HepG2 (cell line): ENCODE results near the gene BRK1. TPM values are rescaled to one million over a fixed set of nuclear protein-coding genes. Genes with fewer than 3 reads are reported as not detected.

Experiments
- ATAC-seq: fragments of 200-7000 bp; cut with Tn5 transposase; 3 replicates; pipeline ENCODE4 v1.9.1; 2020; ENCODE audit warnings: mild to moderate bottlenecking, moderate library complexity
- BruUV-seq: library from RNA; stranded (reverse); fragments of 400-500 nt; replicated peaks from 2 replicates; lab custom pipeline; 2021; lab: Mats Ljungman, UMichigan
- CTCF ChIA-PET: fragments of 300-600 bp; formaldehyde crosslinking; extraction: SDS; loops from one replicate; lab custom pipeline; 2021; ENCODE audit warnings: low total read pairs, inconsistent platforms, low intra/inter-chr PET ratio; lab: Yijun Ruan, JAX
- POLR2A ChIA-PET: fragments of 350-600 bp; sonication (Branson Sonifier 250); formaldehyde crosslinking; loops from one replicate; lab custom pipeline; 2020; ENCODE audit warnings: antibody characterized with exemption, inconsistent platforms; lab: Yijun Ruan, JAX
- DNase-seq: peaks from one replicate; pipeline ENCODE4 v3.0.0-alpha.2; 2015; ENCODE audit warnings: low spot score
- FAIRE-seq: peaks from 3 replicates; lab custom pipeline; 2011; peaks lifted over from hg19 to GRCh38; lab: Jason Lieb, UNC
- H2AFZ ChIP-seq: one replicate; pipeline ENCODE4 v1.6.1; 2011; ENCODE audit warnings: low read length, inconsistent platforms
- H3K27ac ChIP-seq: fragments of 300-600 bp; 3 replicates; pipeline ENCODE4 v1.8.0; 2011; ENCODE audit warnings: mixed run types, mild to moderate bottlenecking, mixed read lengths, low read length, inconsistent platforms; ENCODE audit not compliant: insufficient read depth; ENCODE audit errors: extremely low read length
- H3K27me3 ChIP-seq, 2 experiments: fragments of 200-600 bp in 1 of 2; 2 replicates in 1 of 2; 3 replicates in 1 of 2; pipeline versions ENCODE4 v1.6.0 to v1.8.0; 2011; ENCODE audit warnings: low read length in 2 of 2, mild to moderate bottlenecking in 2 of 2, moderate library complexity in 2 of 2, inconsistent platforms in 1 of 2; ENCODE audit not compliant: insufficient read depth in 2 of 2, control insufficient read depth in 1 of 2
- H3K36me3 ChIP-seq, 2 experiments: fragments of 200-600 bp in 1 of 2; replicated peaks in 1 of 2; 2 replicates in 1 of 2; 3 replicates in 1 of 2; pipeline versions ENCODE4 v1.5.1 to v1.8.0; 2011; ENCODE audit warnings: low read length in 2 of 2, inconsistent platforms in 1 of 2; ENCODE audit not compliant: insufficient read depth in 2 of 2, control insufficient read depth in 1 of 2
- H3K4me1 ChIP-seq: 2 replicates; pipeline ENCODE4 v1.5.1; 2012; ENCODE audit warnings: low read length, inconsistent platforms; ENCODE audit not compliant: insufficient read depth
- H3K4me2 ChIP-seq: 2 replicates; pipeline ENCODE4 v1.6.0; 2011; ENCODE audit warnings: low read depth, low read length, inconsistent platforms
- H3K4me3 ChIP-seq, 3 experiments: fragments of 200-600 bp in 1 of 3; sonication (generic), shearing (Covaris generic) in 1 of 3; replicated peaks in 1 of 3; 2 replicates each; pipeline ENCODE4 v1.5.1; 2011 to 2016; ENCODE audit warnings: low read length in 3 of 3, inconsistent platforms in 2 of 3, low read depth in 2 of 3, mild to moderate bottlenecking in 2 of 3, control low read depth in 1 of 3, mixed read lengths in 1 of 3; ENCODE audit not compliant: insufficient read depth in 1 of 3
- H3K79me2 ChIP-seq: one replicate; pipeline ENCODE4 v1.6.1; 2011; ENCODE audit warnings: low read length, inconsistent platforms; ENCODE audit not compliant: insufficient read depth
- H3K9ac ChIP-seq: 2 replicates; pipeline ENCODE4 v1.6.0; 2011; ENCODE audit warnings: mild to moderate bottlenecking, low read depth, low read length, inconsistent platforms; ENCODE audit not compliant: insufficient read depth
- H3K9me3 ChIP-seq: 2 replicates; pipeline ENCODE4 v1.5.1; 2012; ENCODE audit warnings: mild to moderate bottlenecking, low read length
- H4K20me1 ChIP-seq: 2 replicates; pipeline ENCODE4 v1.6.0; 2011; ENCODE audit warnings: inconsistent platforms, mild to moderate bottlenecking, low read length, moderate library complexity; ENCODE audit not compliant: insufficient read depth
- ARNTL ChIP-seq: sonication (generic); formaldehyde crosslinking; IDR thresholded peaks from 2 replicates; pipeline ENCODE4 v1.4.0; 2020; ENCODE audit warnings: mild to moderate bottlenecking, missing genetic modification reagents
- GZF1 ChIP-seq: sonication (generic); formaldehyde crosslinking; IDR thresholded peaks from 2 replicates; pipeline ENCODE4 v1.5.1; 2020; ENCODE audit warnings: mild to moderate bottlenecking, missing genetic modification reagents
- PHF5A ChIP-seq: IDR thresholded peaks from one replicate; pipeline ENCODE4 v1.6.1; 2018; ENCODE audit warnings: low read depth, missing genetic modification reagents; ENCODE audit not compliant: unreplicated experiment
- POLR2G ChIP-seq: fragments of 200-400 bp; formaldehyde crosslinking; IDR thresholded peaks from 2 replicates; pipeline ENCODE4 v1.6.1; 2018; ENCODE audit warnings: mild to moderate bottlenecking, low read depth, low read length, moderate library complexity
- SRSF9 ChIP-seq: fragments of 200-400 bp; formaldehyde crosslinking; IDR thresholded peaks from 2 replicates; pipeline ENCODE4 v1.6.1; 2018; ENCODE audit warnings: borderline replicate concordance, mild to moderate bottlenecking, low read depth, low read length; ENCODE audit not compliant: insufficient read depth, poor library complexity, severe bottlenecking
- SRY ChIP-seq: sonication (generic); formaldehyde crosslinking; IDR thresholded peaks from 2 replicates; pipeline ENCODE4 v1.8.0; 2022; ENCODE audit warnings: mild to moderate bottlenecking, missing genetic modification reagents
- ZKSCAN1 ChIP-seq: fragments of 150-350 bp; IDR thresholded peaks from 2 replicates; pipeline ENCODE4 v1.6.1; 2014; ENCODE audit warnings: low read length
- ZNF253 ChIP-seq: sonication (generic); formaldehyde crosslinking; IDR thresholded peaks from 2 replicates; pipeline ENCODE4 v1.8.0; 2022; ENCODE audit warnings: mild to moderate bottlenecking, missing genetic modification reagents, borderline replicate concordance
- ZNF564 ChIP-seq: sonication (generic); formaldehyde crosslinking; IDR thresholded peaks from 2 replicates; pipeline ENCODE4 v1.8.1; 2023; ENCODE audit warnings: mild to moderate bottlenecking, missing genetic modification reagents
- WGBS: methylation state at CpG from one replicate; pipeline ENCODE4 v1.1.6; 2017; ENCODE audit warnings: low lambda C conversion rate; 5-methylcytosine and 5-hydroxymethylcytosine counted together
- in situ Hi-C: cut with HindIII; loops from 2 replicates; pipeline ENCODE4 v1.10.0; 2017; ENCODE audit warnings: low pct_unique_long_range_greater_than_20kb; ENCODE audit not compliant: extremely low pct_ligation_motif_present
- intact Hi-C: fragments of 100-400 bp; cut with micrococcal nuclease; formaldehyde crosslinking; loops from one replicate; pipeline ENCODE4 v1.10.0; 2022; ENCODE audit not compliant: unreplicated experiment
- polyA plus RNA-seq, 8 experiments: library from polyadenylated mRNA; depleted of rRNA in 3 of 8; stranded (reverse) in 7 of 8; unstranded in 1 of 8; fragments of >200 nt; fragmentation: Illumina TruSeq in 4 of 8; extraction: Trizol in 4 of 8; gene quantifications; 2 replicates each; pipeline versions ENCODE4 v1.2.1 to v1.2.3, GENCODE V29; 2011 to 2016; ENCODE audit warnings: low read depth in 4 of 8, missing spikeins in 1 of 8, mixed read lengths in 1 of 8; ENCODE audit not compliant: insufficient read depth in 1 of 8
- total RNA-seq, 5 experiments: library from RNA; depleted of rRNA; stranded (reverse); fragments of >200 nt; fragmentation: Illumina TruSeq; extraction: Trizol; gene quantifications; 2 replicates each; pipeline ENCODE4 v1.2.3, GENCODE V29; 2016; ENCODE audit warnings: low read depth in 1 of 5
- TF ChIP-seq, protein P1 (sequence below): sonication (generic); formaldehyde crosslinking; IDR thresholded peaks from 2 replicates; pipeline ENCODE4 v1.8.0; 2022; ENCODE audit warnings: missing genetic modification reagents, mild to moderate bottlenecking, borderline replicate concordance
- TF ChIP-seq, protein P2 (sequence below): sonication (generic); formaldehyde crosslinking; IDR thresholded peaks from 2 replicates; pipeline ENCODE4 v1.5.1; 2020; ENCODE audit warnings: mild to moderate bottlenecking, missing genetic modification reagents, borderline replicate concordance

The BRK1 gene
- total and polyA plus RNA-seq, 2 of the 13 experiments (the other 11 are each of a cell fraction or from before 2014, with no cell fraction given), result 118 to 155 TPM

DNA sequence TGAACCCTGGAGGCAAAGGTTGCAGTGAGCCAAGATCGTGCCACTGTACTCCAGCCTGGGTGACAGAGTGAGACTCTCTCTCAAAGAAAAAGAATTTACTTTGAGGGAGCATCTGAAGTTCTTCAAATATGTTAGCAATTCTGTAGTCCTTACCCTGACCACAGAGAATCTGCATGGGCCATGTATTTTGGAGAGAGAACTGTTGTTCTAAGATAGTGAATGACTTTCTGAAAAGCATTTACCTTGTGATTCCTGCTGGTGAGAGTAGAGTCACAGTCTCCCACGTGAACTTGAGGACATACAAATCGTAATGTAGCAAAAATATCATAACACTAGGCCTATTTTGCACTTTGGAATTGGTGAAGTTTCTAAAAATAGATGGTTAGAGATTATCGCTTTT is 3.9 kb downstream of the BRK1 start:
- CTCF ChIA-PET, result no interaction called here
- Histone ChIP-seq H3K36me3 (peaks cover 0 to 10% of the 10 kb centered on the region in 2 experiments; a peak in 2 of 5 replicates), H2AFZ (no peak overlapping the region), H4K20me1 (peaks cover 5% of the 10 kb centered on the region; the same call in 1 of the 2 replicates), H3K79me2 (peaks cover 56% of the 10 kb centered on the region), H3K27me3 (no peaks in the 10 kb centered on the region; a peak in 1 of 5 replicates), H3K4me2 (no peak overlapping the region), H3K9me3 (no peaks in the 10 kb centered on the region), H3K9ac (no peak overlapping the region), H3K27ac (no peak overlapping the region), H3K4me3 (no peak overlapping the region), H3K4me1 (peaks cover 33% of the 10 kb centered on the region)
- BruUV-seq, result no TSS peak
- TF ChIP-seq, protein P1, sequence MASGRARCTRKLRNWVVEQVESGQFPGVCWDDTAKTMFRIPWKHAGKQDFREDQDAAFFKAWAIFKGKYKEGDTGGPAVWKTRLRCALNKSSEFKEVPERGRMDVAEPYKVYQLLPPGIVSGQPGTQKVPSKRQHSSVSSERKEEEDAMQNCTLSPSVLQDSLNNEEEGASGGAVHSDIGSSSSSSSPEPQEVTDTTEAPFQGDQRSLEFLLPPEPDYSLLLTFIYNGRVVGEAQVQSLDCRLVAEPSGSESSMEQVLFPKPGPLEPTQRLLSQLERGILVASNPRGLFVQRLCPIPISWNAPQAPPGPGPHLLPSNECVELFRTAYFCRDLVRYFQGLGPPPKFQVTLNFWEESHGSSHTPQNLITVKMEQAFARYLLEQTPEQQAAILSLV (CRISPR knock-in tag), result no peak
- no peak for TF ChIP-seq ARNTL
- no peak for TF ChIP-seq PHF5A (CRISPR knock-in tag)
- no peak for TF ChIP-seq ZNF564 (CRISPR knock-in tag)
- TF ChIP-seq GZF1, result no peak
- no peak for TF ChIP-seq ZNF253
- TF ChIP-seq SRY (CRISPR knock-in tag), result no peak
- TF ChIP-seq, protein P2, sequence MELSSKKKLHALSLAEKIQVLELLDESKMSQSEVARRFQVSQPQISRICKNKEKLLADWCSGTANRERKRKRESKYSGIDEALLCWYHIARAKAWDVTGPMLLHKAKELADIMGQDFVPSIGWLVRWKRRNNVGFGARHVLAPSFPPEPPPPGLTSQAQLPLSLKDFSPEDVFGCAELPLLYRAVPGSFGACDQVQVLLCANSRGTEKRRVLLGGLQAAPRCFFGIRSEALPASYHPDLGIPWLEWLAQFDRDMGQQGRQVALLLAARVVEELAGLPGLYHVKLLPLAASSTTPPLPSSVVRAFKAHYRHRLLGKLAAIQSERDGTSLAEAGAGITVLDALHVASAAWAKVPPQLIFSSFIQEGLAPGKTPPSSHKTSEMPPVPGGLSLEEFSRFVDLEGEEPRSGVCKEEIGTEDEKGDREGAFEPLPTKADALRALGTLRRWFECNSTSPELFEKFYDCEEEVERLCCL (CRISPR knock-in tag), result no peak
- TF ChIP-seq SRSF9, result no peak
- TF ChIP-seq ZKSCAN1, result no peak
- no peak for TF ChIP-seq POLR2G
- in situ Hi-C loops (no loop called here), intact Hi-C loops (no loop called here)
- POLR2A ChIA-PET, result interaction anchor here (0.7 kb wide), 1 partner anchor 36 kb away, joined by 3 read pairs; no protein-coding TSS in a partner anchor
- WGBS, result 93% methylated on average over 4 of the region's 4 CpGs
- FAIRE-seq (no peak), ATAC-seq (no peak), DNase-seq (no peak)
